Measurements from ENCODE around the gene PPIF.
A peak's percentile ranks its signal among the peaks of the same experiment; 100 is the strongest.

The PPIF gene

GRCh38 chr10:79376078-79376628 is 28.9 kb downstream of the PPIF start:
- DNase-seq = no peak

- no peak for DNase-seq
Measured at GRCh38 chr10:79376751-79377556, 29.7 kb downstream of the PPIF start.

- DNase-seq = no peak
Measured at GRCh38 chr10:79377557-79378382, 30.5 kb downstream of the PPIF start.

GRCh38 chr10:79378383-79378646 is 31.0 kb downstream of the PPIF start:
- DNase-seq = no peak

- DNase-seq = no peak
Measured at GRCh38 chr10:79378647-79379511, 31.6 kb downstream of the PPIF start.

- no peak for DNase-seq
Measured at GRCh38 chr10:79379512-79380124, 32.3 kb downstream of the PPIF start.

- peak; percentile 6 for DNase-seq
Measured at GRCh38 chr10:79380125-79380945, 33.1 kb downstream of the PPIF start.

GRCh38 chr10:79380946-79381721 is 33.9 kb downstream of the PPIF start:
- no peak for DNase-seq

- DNase-seq = no peak
Measured at GRCh38 chr10:79381804-79382221, 34.5 kb downstream of the PPIF start.

- no peak for DNase-seq
Measured at GRCh38 chr10:79382491-79382941, 35.2 kb downstream of the PPIF start.

GRCh38 chr10:79383974-79384606 is 36.8 kb downstream of the PPIF start:
- DNase-seq = no peak

GRCh38 chr10:79384773-79385391 is 37.6 kb downstream of the PPIF start:
- no peak for DNase-seq

- no peak for DNase-seq
Measured at GRCh38 chr10:79385392-79385795, 38.1 kb downstream of the PPIF start.

GRCh38 chr10:79385804-79386531 is 38.7 kb downstream of the PPIF start:
- no peak for DNase-seq

- no peak for DNase-seq
Measured at GRCh38 chr10:79386637-79387465, 39.6 kb downstream of the PPIF start.

GRCh38 chr10:79387466-79387973 is 40.3 kb downstream of the PPIF start:
- no peak for DNase-seq

- DNase-seq = no peak
Measured at GRCh38 chr10:79387974-79388850, 40.9 kb downstream of the PPIF start.
